SJSA1 (cell line): ENCODE results near the gene RTN4IP1. TPM values are rescaled to one million over a fixed set of nuclear protein-coding genes. Genes with fewer than 3 reads are reported as not detected.

Experiments
- DNase-seq, 2 experiments: peaks; one replicate each; pipeline ENCODE4 v3.0.0-alpha.2; 2015 to 2020; ENCODE audit warnings: low spot score in 2 of 2, low read depth in 1 of 2
- H3K27ac ChIP-seq: fragments of 250-450 bp; sonication (Bioruptor Pico); 2 replicates; pipeline ENCODE4 v1.5.1; 2020; ENCODE audit warnings: mild to moderate bottlenecking, moderate library complexity
- H3K27me3 ChIP-seq: fragments of 250-450 bp; sonication (Bioruptor Pico); replicated peaks from 2 replicates; pipeline ENCODE4 v1.5.1; 2020; ENCODE audit warnings: mild to moderate bottlenecking, moderate library complexity
- H3K36me3 ChIP-seq: fragments of 250-450 bp; sonication (Bioruptor Pico); 2 replicates; pipeline ENCODE4 v1.5.1; 2020; ENCODE audit warnings: mild to moderate bottlenecking
- H3K4me1 ChIP-seq: fragments of 250-450 bp; sonication (Bioruptor Pico); replicated peaks from 2 replicates; pipeline ENCODE4 v1.6.1; 2021; ENCODE audit warnings: mild to moderate bottlenecking
- H3K4me3 ChIP-seq: fragments of 250-450 bp; sonication (Bioruptor Pico); 2 replicates; pipeline ENCODE4 v1.5.1; 2020; ENCODE audit warnings: mild to moderate bottlenecking
- H3K9me3 ChIP-seq: fragments of 250-450 bp; sonication (Bioruptor Pico); replicated peaks from 2 replicates; pipeline ENCODE4 v1.5.1; 2020; ENCODE audit warnings: mild to moderate bottlenecking
- total RNA-seq: library from RNA; depleted of rRNA; stranded (reverse); fragments of >200 nt; shearing (Covaris generic); gene quantifications from 2 replicates; pipeline ENCODE4 v1.2.3, GENCODE V29; 2014

Gene RTN4IP1
- total RNA-seq, 1 experiment from 2014 or later: 12.8 TPM

- Histone ChIP-seq H3K27me3 (no peaks in the 10 kb centered on the region), H3K4me3 (no peak overlapping the region), H3K36me3 (peaks cover 5% of the 10 kb centered on the region), H3K4me1 (no peaks in the 10 kb centered on the region), H3K9me3 (no peaks in the 10 kb centered on the region), H3K27ac (no peak overlapping the region)
- DNase-seq: no peak
Measured at GRCh38 chr6:106539936-106540335, 89.4 kb downstream of the RTN4IP1 start.

- H3K9me3 ChIP-seq: no peaks in the 10 kb centered on the region
- H3K36me3 ChIP-seq: no peaks in the 10 kb centered on the region
- no peak overlapping the region for H3K4me3 ChIP-seq
- H3K27ac ChIP-seq: no peak overlapping the region
- DNase-seq: no peak
- no peaks in the 10 kb centered on the region for H3K4me1 ChIP-seq
- no peaks in the 10 kb centered on the region for H3K27me3 ChIP-seq
Measured at GRCh38 chr6:106538145-106538544, 91.2 kb downstream of the RTN4IP1 start.

GRCh38 chr6:106537662-106538061, 91.6 kb downstream of the RTN4IP1 start:
- no peaks in the 10 kb centered on the region for H3K9me3 ChIP-seq
- H3K27ac ChIP-seq: no peak overlapping the region
- DNase-seq: no peak
- no peaks in the 10 kb centered on the region for H3K36me3 ChIP-seq
- H3K27me3 ChIP-seq: no peaks in the 10 kb centered on the region
- H3K4me1 ChIP-seq: no peaks in the 10 kb centered on the region
- H3K4me3 ChIP-seq: no peak overlapping the region

GRCh38 chr6:106536851-106537250, 92.4 kb downstream of the RTN4IP1 start:
- Histone ChIP-seq H3K4me1 (no peaks in the 10 kb centered on the region), H3K9me3 (no peaks in the 10 kb centered on the region), H3K36me3 (no peaks in the 10 kb centered on the region), H3K27me3 (no peaks in the 10 kb centered on the region), H3K27ac (no peak overlapping the region), H3K4me3 (no peak overlapping the region)
- no peak for DNase-seq

- no peak overlapping the region for H3K4me3 ChIP-seq
- no peaks in the 10 kb centered on the region for H3K27me3 ChIP-seq
- no peak overlapping the region for H3K27ac ChIP-seq
- no peaks in the 10 kb centered on the region for H3K9me3 ChIP-seq
- DNase-seq: no peak
- H3K4me1 ChIP-seq: no peaks in the 10 kb centered on the region
- H3K36me3 ChIP-seq: no peaks in the 10 kb centered on the region
Measured at GRCh38 chr6:106536357-106536756, 92.9 kb downstream of the RTN4IP1 start.

- Histone ChIP-seq H3K9me3 (no peaks in the 10 kb centered on the region), H3K36me3 (0 out of 2 replicates have a peak, but pooled peaks cover 3% of the 10 kb centered on the region), H3K27ac (no peak overlapping the region), H3K4me3 (no peak overlapping the region), H3K27me3 (no peaks in the 10 kb centered on the region), H3K4me1 (peaks cover 6% of the 10 kb centered on the region; the same call in 1 of the 2 replicates)
- DNase-seq: no peak
Measured at GRCh38 chr6:106535012-106535411, 94.3 kb downstream of the RTN4IP1 start.

GRCh38 chr6:106534564-106534982, 94.7 kb downstream of the RTN4IP1 start:
- Histone ChIP-seq H3K27ac (no peak overlapping the region), H3K27me3 (no peaks in the 10 kb centered on the region), H3K4me3 (no peak overlapping the region), H3K4me1 (peaks cover 6% of the 10 kb centered on the region; the same call in 1 of the 2 replicates), H3K9me3 (no peaks in the 10 kb centered on the region), H3K36me3 (0 out of 2 replicates have a peak, but pooled peaks cover 3% of the 10 kb centered on the region)
- no peak for DNase-seq

GRCh38 chr6:106534004-106534403, 95.3 kb downstream of the RTN4IP1 start:
- Histone ChIP-seq H3K27ac (no peak overlapping the region), H3K4me3 (no peak overlapping the region), H3K9me3 (no peaks in the 10 kb centered on the region), H3K27me3 (no peaks in the 10 kb centered on the region), H3K4me1 (peaks cover 6% of the 10 kb centered on the region; the same call in 1 of the 2 replicates), H3K36me3 (0 out of 2 replicates have a peak, but pooled peaks cover 3% of the 10 kb centered on the region)
- DNase-seq: no peak

- Histone ChIP-seq H3K27me3 (no peaks in the 10 kb centered on the region), H3K4me1 (peaks cover 11% of the 10 kb centered on the region), H3K27ac (no peak overlapping the region)
Measured at GRCh38 chr6:106533054-106533453, 96.2 kb downstream of the RTN4IP1 start.

GRCh38 chr6:106530502-106530901, 98.8 kb downstream of the RTN4IP1 start:
- H3K4me3 ChIP-seq: no peak overlapping the region
- H3K27me3 ChIP-seq: no peaks in the 10 kb centered on the region
- peaks cover 25% of the 10 kb centered on the region for H3K4me1 ChIP-seq
- H3K9me3 ChIP-seq: no peaks in the 10 kb centered on the region
- no peak for DNase-seq
- peaks cover 3% of the 10 kb centered on the region; the same call in 1 of the 2 replicates for H3K36me3 ChIP-seq
- H3K27ac ChIP-seq: no peak overlapping the region

More at GRCh38 chr6:106533054-106533453, 96.2 kb downstream of the RTN4IP1 start:
- H3K4me3 ChIP-seq: no peak overlapping the region
- H3K36me3 ChIP-seq: 0 out of 2 replicates have a peak, but pooled peaks cover 3% of the 10 kb centered on the region
- DNase-seq: no peak
- no peaks in the 10 kb centered on the region for H3K9me3 ChIP-seq

GRCh38 chr6:106530026-106530425, 99.3 kb downstream of the RTN4IP1 start:
- H3K9me3 ChIP-seq: no peaks in the 10 kb centered on the region
- peaks cover 3% of the 10 kb centered on the region; the same call in 1 of the 2 replicates for H3K36me3 ChIP-seq
- H3K4me3 ChIP-seq: no peak overlapping the region
- H3K27ac ChIP-seq: no peak overlapping the region
- no peaks in the 10 kb centered on the region for H3K27me3 ChIP-seq
- no peak for DNase-seq
- H3K4me1 ChIP-seq: peaks cover 29% of the 10 kb centered on the region

- H3K9me3 ChIP-seq: no peaks in the 10 kb centered on the region
- H3K27ac ChIP-seq: no peak overlapping the region
- H3K4me3 ChIP-seq: no peak overlapping the region
- no peak for DNase-seq
- no peaks in the 10 kb centered on the region for H3K27me3 ChIP-seq
- peaks cover 34% of the 10 kb centered on the region for H3K4me1 ChIP-seq
- H3K36me3 ChIP-seq: peaks cover 3% of the 10 kb centered on the region; the same call in 1 of the 2 replicates
Measured at GRCh38 chr6:106529438-106529837, 99.9 kb downstream of the RTN4IP1 start.

GRCh38 chr6:106528521-106528920, 100.8 kb downstream of the RTN4IP1 start:
- peaks cover 3% of the 10 kb centered on the region; the same call in 1 of the 2 replicates for H3K36me3 ChIP-seq
- H3K27ac ChIP-seq: peak overlapping the region; percentile 68
- peaks cover 34% of the 10 kb centered on the region for H3K4me1 ChIP-seq
- no peak overlapping the region for H3K4me3 ChIP-seq
- H3K27me3 ChIP-seq: no peaks in the 10 kb centered on the region
- no peaks in the 10 kb centered on the region for H3K9me3 ChIP-seq
- no peak for DNase-seq

GRCh38 chr6:106527979-106528378, 101.3 kb downstream of the RTN4IP1 start:
- Histone ChIP-seq H3K4me3 (no peak overlapping the region), H3K27ac (peak overlapping the region; percentile 68)

GRCh38 chr6:106527117-106527516, 102.2 kb downstream of the RTN4IP1 start:
- Histone ChIP-seq H3K27me3 (no peaks in the 10 kb centered on the region), H3K4me3 (no peak overlapping the region), H3K4me1 (peaks cover 34% of the 10 kb centered on the region), H3K36me3 (peaks cover 3% of the 10 kb centered on the region; the same call in 1 of the 2 replicates), H3K27ac (peak overlapping the region; percentile 68), H3K9me3 (no peaks in the 10 kb centered on the region)
- no peak for DNase-seq

More at GRCh38 chr6:106527979-106528378, 101.3 kb downstream of the RTN4IP1 start:
- Histone ChIP-seq H3K27me3 (no peaks in the 10 kb centered on the region), H3K36me3 (peaks cover 3% of the 10 kb centered on the region; the same call in 1 of the 2 replicates), H3K4me1 (peaks cover 34% of the 10 kb centered on the region), H3K9me3 (no peaks in the 10 kb centered on the region)
- DNase-seq: peak in 1 of 2 experiments; percentile 83
